IMR-90 (cell line): Measurements from ENCODE around the gene DVL2.

Experiments used
- CEBPB ChIP-seq: IDR thresholded peaks from 2 replicates; pipeline ENCODE4 v1.6.1; 2012; ENCODE audit warnings: low read depth, low read length, improper control_type of control experiment
- MAZ ChIP-seq: IDR thresholded peaks from 2 replicates; pipeline ENCODE4 v1.6.1; 2012; ENCODE audit warnings: low read depth, mild to moderate bottlenecking, low read length, improper control_type of control experiment, moderate library complexity, borderline replicate concordance
- MXI1 ChIP-seq: IDR thresholded peaks from 2 replicates; pipeline ENCODE4 v1.6.1; 2012; ENCODE audit warnings: low read depth, mild to moderate bottlenecking, low read length, moderate library complexity, borderline replicate concordance
- POLR2A ChIP-seq: IDR thresholded peaks from 2 replicates; pipeline ENCODE4 v1.6.1; 2012; ENCODE audit warnings: mild to moderate bottlenecking, low read depth, low read length
- RFX5 ChIP-seq: IDR thresholded peaks from 2 replicates; pipeline ENCODE4 v1.8.0; 2012; ENCODE audit warnings: low read depth, mild to moderate bottlenecking, low read length, moderate library complexity
- TF ChIP-seq, protein P1 (sequence below): conservative IDR thresholded peaks from 2 replicates; pipeline ENCODE4 v1.5.1; 2012; ENCODE audit warnings: mild to moderate bottlenecking, low read depth, low read length, improper control_type of control experiment

DNA sequence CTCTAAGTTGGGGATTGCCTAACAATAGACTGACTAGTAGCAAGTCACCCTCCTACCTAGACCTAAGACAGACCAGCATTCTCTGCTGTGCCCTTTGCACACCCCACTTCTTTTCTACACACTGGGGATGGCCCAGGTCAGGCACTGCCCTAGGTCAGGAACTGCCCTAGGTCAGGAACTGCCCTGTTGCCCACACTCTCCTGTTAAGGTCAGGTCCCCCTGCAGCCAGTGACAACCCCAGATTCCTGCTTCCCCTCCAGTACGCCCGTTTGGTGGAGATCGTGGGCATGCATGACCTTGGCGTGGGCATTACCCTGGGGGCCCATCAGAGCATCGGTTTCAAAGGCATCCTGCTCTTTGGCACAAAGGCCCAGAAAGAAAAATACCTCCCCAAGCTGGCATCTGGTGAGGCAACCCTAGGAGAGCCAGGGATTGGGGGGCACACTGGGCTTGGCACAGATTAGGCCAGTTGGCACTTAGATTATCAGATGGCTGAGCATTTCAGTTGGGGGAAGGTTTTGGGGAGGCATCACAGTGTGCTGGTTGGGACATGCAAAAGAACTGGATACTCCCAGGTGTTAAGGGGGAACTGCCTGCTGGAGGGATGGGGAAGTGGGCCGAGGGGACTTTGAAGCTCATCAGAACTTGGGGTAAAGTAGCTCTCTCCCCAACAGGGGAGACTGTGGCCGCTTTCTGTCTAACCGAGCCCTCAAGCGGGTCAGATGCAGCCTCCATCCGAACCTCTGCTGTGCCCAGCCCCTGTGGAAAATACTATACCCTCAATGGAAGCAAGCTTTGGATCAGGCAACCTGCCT, 12.8 kb downstream of the DVL2 start:
- TF ChIP-seq POLR2A, result no peak
- TF ChIP-seq, protein P1, sequence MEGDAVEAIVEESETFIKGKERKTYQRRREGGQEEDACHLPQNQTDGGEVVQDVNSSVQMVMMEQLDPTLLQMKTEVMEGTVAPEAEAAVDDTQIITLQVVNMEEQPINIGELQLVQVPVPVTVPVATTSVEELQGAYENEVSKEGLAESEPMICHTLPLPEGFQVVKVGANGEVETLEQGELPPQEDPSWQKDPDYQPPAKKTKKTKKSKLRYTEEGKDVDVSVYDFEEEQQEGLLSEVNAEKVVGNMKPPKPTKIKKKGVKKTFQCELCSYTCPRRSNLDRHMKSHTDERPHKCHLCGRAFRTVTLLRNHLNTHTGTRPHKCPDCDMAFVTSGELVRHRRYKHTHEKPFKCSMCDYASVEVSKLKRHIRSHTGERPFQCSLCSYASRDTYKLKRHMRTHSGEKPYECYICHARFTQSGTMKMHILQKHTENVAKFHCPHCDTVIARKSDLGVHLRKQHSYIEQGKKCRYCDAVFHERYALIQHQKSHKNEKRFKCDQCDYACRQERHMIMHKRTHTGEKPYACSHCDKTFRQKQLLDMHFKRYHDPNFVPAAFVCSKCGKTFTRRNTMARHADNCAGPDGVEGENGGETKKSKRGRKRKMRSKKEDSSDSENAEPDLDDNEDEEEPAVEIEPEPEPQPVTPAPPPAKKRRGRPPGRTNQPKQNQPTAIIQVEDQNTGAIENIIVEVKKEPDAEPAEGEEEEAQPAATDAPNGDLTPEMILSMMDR, result no peak
- TF ChIP-seq MXI1, result no peak
- TF ChIP-seq CEBPB, result no peak; the same call in 1 of the 2 replicates
- TF ChIP-seq MAZ, result no peak
- TF ChIP-seq RFX5, result no peak
